Measurements from ENCODE around the gene GRM2. TPM values are rescaled to one million over a fixed set of nuclear protein-coding genes. Genes with fewer than 3 reads are reported as not detected.
A peak's percentile ranks its signal among the peaks of the same experiment; 100 is the strongest.

The GRM2 gene
- total and polyA plus RNA-seq, 10 of the 15 experiments (the other 5 are each of a cell fraction or from before 2014, with no cell fraction given) = 0.01 to 0.14 (median 0.06) TPM; not detected in 5

GRCh38 chr3:51682079-51682478, 24.8 kb upstream of the GRM2 start (continued):
- TF ChIP-seq CEBPZ (IDR thresholded peaks at IDR 0.05; ENCODE audit: low read depth, low read length) (no peak), RAD21 (IDR thresholded peaks at IDR 0.05; ENCODE audit: insufficient read depth, low read depth, low read length) (peak; percentile 93), TCF12 (IDR thresholded peaks at IDR 0.05; ENCODE audit: low read depth, low read length) (no peak), SMARCA5 (IDR thresholded peaks at IDR 0.05) (no peak), RELB (IDR thresholded peaks at IDR 0.05; ENCODE audit: low read depth) (no peak), SPI1 (IDR thresholded peaks at IDR 0.05; ENCODE audit: borderline replicate concordance, insufficient read depth, low read depth, low read length) (no peak), RUNX3 (IDR thresholded peaks at IDR 0.05; ENCODE audit: low read length) (peak; percentile 18; the same call in 1 of the 2 replicates), RELA (IDR thresholded peaks at IDR 0.05; ENCODE audit: borderline replicate concordance, partially characterized antibody) (no peak), SIX5 (IDR thresholded peaks at IDR 0.05; ENCODE audit: low read depth, low read length, severe bottlenecking) (no peak), CBX5 (IDR thresholded peaks at IDR 0.05; ENCODE audit: low read depth) (no peak), ZBTB4 (CRISPR knock-in tag; IDR thresholded peaks at IDR 0.05) (no peak), CHD4 (IDR thresholded peaks at IDR 0.05) (no peak), ZNF207 (IDR thresholded peaks at IDR 0.05; ENCODE audit: borderline replicate concordance) (no peak), GABPA (IDR thresholded peaks at IDR 0.05; ENCODE audit: low read depth) (no peak), BCL11A (IDR thresholded peaks at IDR 0.05; ENCODE audit: low read depth, low read length) (no peak), FOXM1 (IDR thresholded peaks at IDR 0.05; ENCODE audit: low read depth, low read length) (no peak), HDGF (IDR thresholded peaks at IDR 0.05) (peak; percentile 44; the same call in 1 of the 2 replicates), KLF5 (IDR thresholded peaks at IDR 0.05; ENCODE audit: partially characterized antibody) (no peak), MYB (IDR thresholded peaks at IDR 0.05; ENCODE audit: borderline replicate concordance, low read depth, low read length) (no peak), NFYB (IDR thresholded peaks at IDR 0.05; ENCODE audit: insufficient read depth, low read depth, low read length) (no peak), MEF2B (IDR thresholded peaks at IDR 0.05; ENCODE audit: partially characterized antibody, poor library complexity, severe bottlenecking) (no peak)
